H9 (cell line): Measurements from ENCODE around the gene EEF1A1. TPM values are rescaled to one million over a fixed set of nuclear protein-coding genes. Genes with fewer than 3 reads are reported as not detected.

Experiments used
- DNase-seq: peaks from one replicate; pipeline ENCODE4 v3.0.0-alpha.2; 2017
- H2AFZ ChIP-seq: one replicate; pipeline ENCODE4 v1.6.1; 2013; ENCODE audit warnings: mild to moderate bottlenecking, low read length, control low read depth, moderate library complexity
- H2AK5ac ChIP-seq: 2 replicates; pipeline ENCODE4 v1.6.1; 2013; ENCODE audit warnings: low read length, control low read depth, mixed read lengths; ENCODE audit not compliant: insufficient read length
- H2BK120ac ChIP-seq: one replicate; pipeline ENCODE4 v1.6.1; 2013; ENCODE audit warnings: low read depth, mild to moderate bottlenecking, low read length, control low read depth, inconsistent platforms; ENCODE audit not compliant: poor library complexity, severe bottlenecking
- H2BK12ac ChIP-seq: 2 replicates; pipeline ENCODE4 v1.6.1; 2013; ENCODE audit warnings: low read length, control low read depth, mixed read lengths, low read depth; ENCODE audit not compliant: insufficient read length
- H2BK15ac ChIP-seq: 2 replicates; pipeline ENCODE4 v1.6.1; 2013; ENCODE audit warnings: low read depth, low read length, control low read depth
- H2BK20ac ChIP-seq: one replicate; pipeline ENCODE4 v1.6.1; 2013; ENCODE audit warnings: low read depth, mild to moderate bottlenecking, low read length, control low read depth, inconsistent platforms; ENCODE audit not compliant: poor library complexity, severe bottlenecking
- H2BK5ac ChIP-seq: 2 replicates; pipeline ENCODE4 v1.6.1; 2013; ENCODE audit warnings: low read length, control low read depth, mixed read lengths; ENCODE audit not compliant: insufficient read length
- H3K14ac ChIP-seq: 2 replicates; pipeline ENCODE4 v1.6.1; 2013; ENCODE audit warnings: low read length, control low read depth; ENCODE audit not compliant: insufficient read depth
- H3K18ac ChIP-seq: 2 replicates; pipeline ENCODE4 v1.6.1; 2013; ENCODE audit warnings: low read depth, mild to moderate bottlenecking, mixed read lengths, low read length, control low read depth; ENCODE audit not compliant: insufficient read length
- H3K23ac ChIP-seq: 2 replicates; pipeline ENCODE4 v1.6.1; 2013; ENCODE audit warnings: low read length, control low read depth, mixed read lengths, low read depth; ENCODE audit not compliant: insufficient read length
- H3K23me2 ChIP-seq: 2 replicates; pipeline ENCODE4 v1.6.1; 2013; ENCODE audit warnings: low read depth, mild to moderate bottlenecking, mixed read lengths, low read length, control low read depth; ENCODE audit not compliant: insufficient read length, poor library complexity, severe bottlenecking
- H3K27ac ChIP-seq: 2 replicates; pipeline ENCODE4 v1.5.1; 2013; ENCODE audit warnings: low read length, control low read depth, mixed read lengths, low read depth; ENCODE audit not compliant: insufficient read length
- H3K27me3 ChIP-seq: 2 replicates; pipeline ENCODE4 v1.6.1; 2013; ENCODE audit warnings: low read length, control low read depth, inconsistent platforms; ENCODE audit not compliant: insufficient read depth
- H3K4ac ChIP-seq: 2 replicates; pipeline ENCODE4 v1.6.1; 2013; ENCODE audit warnings: low read depth, mild to moderate bottlenecking, control low read depth, inconsistent platforms, low read length, moderate library complexity
- H3K4me1 ChIP-seq: 2 replicates; pipeline ENCODE4 v1.6.1; 2013; ENCODE audit warnings: low read length, control low read depth, inconsistent platforms; ENCODE audit not compliant: insufficient read depth
- H3K4me2 ChIP-seq: 2 replicates; pipeline ENCODE4 v1.6.1; 2013; ENCODE audit warnings: low read length, control low read depth, mixed read lengths; ENCODE audit not compliant: insufficient read length, insufficient read depth
- H3K56ac ChIP-seq: 2 replicates; pipeline ENCODE4 v1.6.1; 2013; ENCODE audit warnings: low read depth, mild to moderate bottlenecking, mixed read lengths, low read length, control low read depth; ENCODE audit not compliant: insufficient read length
- H3K79me1 ChIP-seq: 2 replicates; pipeline ENCODE4 v1.6.1; 2013; ENCODE audit warnings: low read depth, mild to moderate bottlenecking, moderate library complexity, low read length, control low read depth, inconsistent platforms; ENCODE audit not compliant: insufficient read depth, poor library complexity, severe bottlenecking
- H3K79me2 ChIP-seq: 2 replicates; pipeline ENCODE4 v1.6.1; 2013; ENCODE audit warnings: low read length, control low read depth, inconsistent platforms; ENCODE audit not compliant: insufficient read depth
- H3K9ac ChIP-seq: 2 replicates; pipeline ENCODE4 v1.6.1; 2013; ENCODE audit warnings: low read length, control low read depth, mixed read lengths; ENCODE audit not compliant: insufficient read length; ENCODE audit errors: extremely low read depth
- H3K9me3 ChIP-seq: one replicate; pipeline ENCODE4 v1.6.1; 2013; ENCODE audit warnings: low read depth, low read length, inconsistent platforms; ENCODE audit not compliant: control insufficient read depth
- H3T11ph ChIP-seq: one replicate; pipeline ENCODE4 v1.6.1; 2013; ENCODE audit warnings: mild to moderate bottlenecking, low read length, control low read depth, inconsistent platforms
- H4K20me1 ChIP-seq: one replicate; pipeline ENCODE4 v1.6.1; 2013; ENCODE audit not compliant: control insufficient read depth, insufficient read length, insufficient read depth
- H4K5ac ChIP-seq: 2 replicates; pipeline ENCODE4 v1.6.1; 2013; ENCODE audit warnings: low read depth, mild to moderate bottlenecking, mixed read lengths, low read length, control low read depth; ENCODE audit not compliant: insufficient read length
- H4K8ac ChIP-seq: replicated peaks from 2 replicates; pipeline ENCODE4 v1.6.1; 2013; ENCODE audit warnings: low read length, control low read depth, mixed read lengths, low read depth; ENCODE audit not compliant: insufficient read length
- H4K91ac ChIP-seq: 2 replicates; pipeline ENCODE4 v1.6.1; 2013; ENCODE audit warnings: low read depth, mild to moderate bottlenecking, moderate library complexity, mixed read lengths, low read length, control low read depth; ENCODE audit not compliant: insufficient read length
- H3K27ac Mint-ChIP-seq, 3 experiments: 2 replicates in 2 of 3; 3 replicates in 1 of 3; pipeline ENCODE4 v1.8.0; 2020 to 2021; ENCODE audit warnings: mixed read lengths in 3 of 3, mild to moderate bottlenecking in 1 of 3, moderate library complexity in 1 of 3
- H3K27me3 Mint-ChIP-seq: 2 replicates; pipeline ENCODE4 v1.8.0; 2021; ENCODE audit warnings: low read depth, mild to moderate bottlenecking, moderate library complexity, mixed read lengths
- H3K36me3 Mint-ChIP-seq, 3 experiments: 2 replicates in 2 of 3; 3 replicates in 1 of 3; pipeline ENCODE4 v1.8.0; 2020 to 2021; ENCODE audit warnings: low read depth in 3 of 3, mixed read lengths in 3 of 3; ENCODE audit not compliant: insufficient read depth in 1 of 3
- H3K4me1 Mint-ChIP-seq, 2 experiments: 2 replicates each; pipeline ENCODE4 v1.8.0; 2020; ENCODE audit warnings: mixed read lengths in 2 of 2
- H3K4me3 Mint-ChIP-seq, 2 experiments: 2 replicates in 1 of 2; 3 replicates in 1 of 2; pipeline ENCODE4 v1.8.0; 2020 to 2021; ENCODE audit warnings: mild to moderate bottlenecking in 2 of 2, mixed read lengths in 2 of 2, moderate library complexity in 1 of 2
- H3K9me3 Mint-ChIP-seq, 2 experiments: 2 replicates in 1 of 2; 3 replicates in 1 of 2; pipeline ENCODE4 v1.8.0; 2020; ENCODE audit warnings: mild to moderate bottlenecking in 2 of 2, mixed read lengths in 2 of 2, moderate library complexity in 1 of 2
- CTCF ChIP-seq: fragments of 200-600 bp; sonication (generic); conservative IDR thresholded peaks from 3 replicates; pipeline ENCODE4 v1.8.0; 2021; ENCODE audit warnings: antibody characterized with exemption, mild to moderate bottlenecking
- WGBS: extraction: QIAGEN DNeasy Blood & Tissue Kit; methylation state at CpG from one replicate; pipeline ENCODE4 v1.1.7; 2013; ENCODE audit warnings: missing lambda C conversion rate, low lambda C conversion rate, mixed read lengths; ENCODE audit not compliant: insufficient read length; ENCODE audit errors: extremely low coverage; 5-methylcytosine and 5-hydroxymethylcytosine counted together
- total RNA-seq: library from RNA; stranded (reverse); gene quantifications from 2 replicates; pipeline ENCODE4 v1.2.1, GENCODE V29; 2021

Gene EEF1A1
- total RNA-seq, 1 experiment from 2014 or later, result 13,057 TPM

- H2AK5ac ChIP-seq, result no peak overlapping the region
- H3K79me1 ChIP-seq, result no peaks in the 10 kb centered on the region
- no peaks in the 10 kb centered on the region for H4K20me1 ChIP-seq
- H2BK5ac ChIP-seq, result no peak overlapping the region
- no peaks in the 10 kb centered on the region for H3K9me3 ChIP-seq
- no peak overlapping the region for H3K56ac ChIP-seq
- no peak overlapping the region for H3K27ac ChIP-seq
- no peak overlapping the region for H3K4me3 Mint-ChIP-seq
- no peak overlapping the region for H3K14ac ChIP-seq
- H3K18ac ChIP-seq, result no peak overlapping the region
- no peak overlapping the region for H2AFZ ChIP-seq
- no CpG with 5 or more reads among the region's 2 CpGs for WGBS
- H4K91ac ChIP-seq, result no peak overlapping the region
- H4K8ac ChIP-seq, result no peak overlapping the region
- no peak overlapping the region for H3K27ac Mint-ChIP-seq
- no peak for DNase-seq
- H3K36me3 Mint-ChIP-seq, result no peaks in the 10 kb centered on the region
- H3K79me2 ChIP-seq, result no peaks in the 10 kb centered on the region
- H2BK12ac ChIP-seq, result no peak overlapping the region
- H3T11ph ChIP-seq, result no peak overlapping the region
- TF ChIP-seq CTCF, result no peak
- no peak overlapping the region for H2BK120ac ChIP-seq
- no peaks in the 10 kb centered on the region for H3K23me2 ChIP-seq
- H3K23ac ChIP-seq, result no peak overlapping the region
- H2BK15ac ChIP-seq, result no peak overlapping the region
- no peak overlapping the region for H2BK20ac ChIP-seq
- H3K4me1 ChIP-seq, result no peaks in the 10 kb centered on the region
- no peak overlapping the region for H4K5ac ChIP-seq
- no peak overlapping the region for H3K4me2 ChIP-seq
- no peak overlapping the region for H3K9ac ChIP-seq
- H3K4me1 Mint-ChIP-seq, result no peaks in the 10 kb centered on the region
- H3K9me3 Mint-ChIP-seq, result no peaks in the 10 kb centered on the region
- no peaks in the 10 kb centered on the region for H3K27me3 ChIP-seq
- no peak overlapping the region for H3K4ac ChIP-seq
- H3K27me3 Mint-ChIP-seq, result no peaks in the 10 kb centered on the region
These were observed 13.8 kb upstream of the EEF1A1 start for GRCh38 chr6:73534628-73535027.
